ENCODE data around the gene IRGQ. TPM values are rescaled to one million over a fixed set of nuclear protein-coding genes. Genes with fewer than 3 reads are reported as not detected.

IRGQ gene
- total and polyA plus RNA-seq, 7 donors: 5.5 to 26.9 (median 21.5) TPM

DNA sequence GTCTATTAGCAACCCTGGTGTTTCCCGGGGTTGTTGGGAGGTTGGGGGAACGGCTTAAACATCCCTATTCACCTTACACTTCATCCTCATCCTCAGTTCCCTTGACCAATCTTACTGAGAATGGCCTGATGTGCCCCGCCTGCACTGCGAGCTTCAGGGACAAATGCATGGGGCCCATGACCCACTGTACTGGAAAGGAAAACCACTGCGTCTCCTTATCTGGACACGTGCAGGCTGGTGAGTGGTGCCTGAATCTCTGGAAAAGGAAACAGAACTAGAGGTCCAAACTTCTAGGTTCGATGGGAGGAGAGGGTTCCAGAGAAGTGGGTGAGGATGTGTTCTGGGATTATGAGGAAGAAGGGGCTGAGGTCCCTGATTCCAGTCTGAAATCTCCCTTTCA is 14.5 kb downstream of the IRGQ start:
- Histone ChIP-seq H3K9me3 (no peaks in the 10 kb centered on the region), H3K4me3 (peak overlapping the region; percentile 59), H3K27me3 (ENCODE audit: insufficient read depth in 3 of 3, low read length in 2 of 3) (no peaks in the 10 kb centered on the region), H3K27ac (no peak overlapping the region), H3K36me3 (ENCODE audit: insufficient read depth in 1 of 2, low read depth in 1 of 2) (no peaks in the 10 kb centered on the region), H3K4me1 (no peaks in the 10 kb centered on the region)
- 76 to 84% (median 76%) methylated on average over 7 of the region's 7 CpGs for WGBS, 3 donors
- intact Hi-C loops (cut with DNase I): no loop called here
- no peak for DNase-seq
- ATAC-seq: no peak
- TF ChIP-seq, protein P1, sequence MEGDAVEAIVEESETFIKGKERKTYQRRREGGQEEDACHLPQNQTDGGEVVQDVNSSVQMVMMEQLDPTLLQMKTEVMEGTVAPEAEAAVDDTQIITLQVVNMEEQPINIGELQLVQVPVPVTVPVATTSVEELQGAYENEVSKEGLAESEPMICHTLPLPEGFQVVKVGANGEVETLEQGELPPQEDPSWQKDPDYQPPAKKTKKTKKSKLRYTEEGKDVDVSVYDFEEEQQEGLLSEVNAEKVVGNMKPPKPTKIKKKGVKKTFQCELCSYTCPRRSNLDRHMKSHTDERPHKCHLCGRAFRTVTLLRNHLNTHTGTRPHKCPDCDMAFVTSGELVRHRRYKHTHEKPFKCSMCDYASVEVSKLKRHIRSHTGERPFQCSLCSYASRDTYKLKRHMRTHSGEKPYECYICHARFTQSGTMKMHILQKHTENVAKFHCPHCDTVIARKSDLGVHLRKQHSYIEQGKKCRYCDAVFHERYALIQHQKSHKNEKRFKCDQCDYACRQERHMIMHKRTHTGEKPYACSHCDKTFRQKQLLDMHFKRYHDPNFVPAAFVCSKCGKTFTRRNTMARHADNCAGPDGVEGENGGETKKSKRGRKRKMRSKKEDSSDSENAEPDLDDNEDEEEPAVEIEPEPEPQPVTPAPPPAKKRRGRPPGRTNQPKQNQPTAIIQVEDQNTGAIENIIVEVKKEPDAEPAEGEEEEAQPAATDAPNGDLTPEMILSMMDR (IDR thresholded peaks at IDR 0.05): no peak

DNA sequence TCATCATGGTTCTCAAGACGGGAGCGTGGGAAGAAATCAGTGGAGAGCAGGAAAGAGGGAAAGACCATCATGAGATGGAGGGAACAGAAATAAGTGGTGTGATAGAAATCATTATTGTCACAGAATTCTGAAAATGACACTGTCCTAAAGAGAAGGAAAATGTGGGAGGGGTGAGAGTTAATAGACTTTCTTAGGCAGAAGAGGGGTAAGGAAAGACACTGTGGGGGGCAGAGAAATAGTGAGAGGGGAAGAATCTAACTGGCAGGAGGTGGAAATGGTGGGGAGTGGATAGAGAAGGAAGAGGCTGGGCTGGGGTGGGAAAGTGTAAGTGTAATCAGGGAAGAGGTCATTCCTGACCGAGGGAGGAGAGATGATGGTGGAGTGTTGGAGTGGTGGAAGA is 17.1 kb downstream of the IRGQ start:
- 74 to 80% (median 79%) methylated on average over 3 of the region's 3 CpGs for WGBS, 3 donors
- intact Hi-C loops (cut with DNase I): loop anchor here in 1 of 2 donors (2.0 kb wide), 1 partner anchor 14 kb away; no protein-coding TSS in a partner anchor
- Histone ChIP-seq H3K9me3 (no peaks in the 10 kb centered on the region), H3K36me3 (ENCODE audit: insufficient read depth in 1 of 2, low read depth in 1 of 2) (peaks cover 0 to 5% of the 10 kb centered on the region in 2 donors), H3K27me3 (ENCODE audit: insufficient read depth in 3 of 3, low read length in 2 of 3) (no peaks in the 10 kb centered on the region), H3K4me3 (no peak overlapping the region), H3K27ac (no peak overlapping the region), H3K4me1 (peaks cover 12% of the 10 kb centered on the region)
- TF ChIP-seq, protein P1 (IDR thresholded peaks at IDR 0.05): no peak
- ATAC-seq: no peak
- no peak for DNase-seq

DNA sequence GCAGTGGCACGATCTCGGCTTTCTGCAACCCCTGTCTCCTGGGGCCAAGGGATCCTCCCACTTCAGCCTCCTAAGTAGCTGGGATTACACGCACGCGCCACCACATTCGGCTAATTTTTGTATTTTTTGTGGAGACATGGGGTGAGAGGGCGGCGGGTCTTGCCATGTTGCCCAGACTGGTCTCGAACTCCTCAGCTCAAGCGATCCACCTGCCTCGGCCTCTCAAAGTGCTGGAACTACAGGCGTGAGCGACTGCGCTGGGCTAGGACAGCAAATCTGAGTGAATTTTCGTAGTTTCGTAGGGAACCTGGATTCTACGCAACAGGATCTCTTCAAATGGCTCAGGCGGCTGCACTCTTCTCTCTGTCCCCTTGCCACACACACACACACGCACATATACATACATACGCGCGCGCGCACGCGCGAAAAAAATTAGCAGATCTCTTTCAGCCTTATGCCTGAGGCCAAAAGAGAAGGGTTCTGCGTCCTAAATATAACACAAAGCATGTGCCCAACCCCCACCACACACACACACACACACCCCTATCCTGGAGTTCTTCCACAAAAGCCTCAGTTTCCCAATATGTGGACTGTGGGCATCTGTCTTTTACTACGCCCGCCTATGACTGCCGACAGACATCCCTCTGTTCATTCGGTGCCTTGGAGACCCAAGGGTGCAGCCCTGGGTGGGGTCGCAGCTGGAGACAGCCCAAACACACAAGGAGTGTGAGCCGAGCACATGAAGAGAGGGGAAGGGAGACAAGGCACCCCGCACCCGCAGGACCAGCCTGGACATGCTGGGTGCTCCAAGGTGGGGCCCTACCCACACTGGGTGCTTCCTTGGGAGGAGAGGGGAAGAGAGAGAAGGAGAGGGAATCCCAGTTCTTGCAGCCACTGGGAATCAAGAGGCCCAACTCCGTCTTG is 19.7 kb downstream of the IRGQ start:
- Histone ChIP-seq H3K4me1 (peaks cover 12% of the 10 kb centered on the region), H3K9me3 (no peaks in the 10 kb centered on the region), H3K27ac (peak overlapping the region; percentile 86), H3K36me3 (ENCODE audit: insufficient read depth in 1 of 2, low read depth in 1 of 2) (peaks cover 0 to 26% of the 10 kb centered on the region in 2 donors), H3K4me3 (peak overlapping the region; percentile 97), H3K27me3 (ENCODE audit: insufficient read depth in 3 of 3, low read length in 2 of 3) (no peaks in the 10 kb centered on the region)
- TF ChIP-seq, protein P1 (IDR thresholded peaks at IDR 0.05): no peak
- ATAC-seq (peak in 3 of 4 donors; percentile 2 to 16 (median 7)), DNase-seq (no peak)
- WGBS, 3 donors: 60 to 70% (median 68%) methylated on average over 37 of the region's 37 CpGs
- intact Hi-C loops (cut with DNase I): loop anchor here in 1 of 2 donors (2.0 kb wide), 1 partner anchor 19 kb away; no protein-coding TSS in a partner anchor

DNA sequence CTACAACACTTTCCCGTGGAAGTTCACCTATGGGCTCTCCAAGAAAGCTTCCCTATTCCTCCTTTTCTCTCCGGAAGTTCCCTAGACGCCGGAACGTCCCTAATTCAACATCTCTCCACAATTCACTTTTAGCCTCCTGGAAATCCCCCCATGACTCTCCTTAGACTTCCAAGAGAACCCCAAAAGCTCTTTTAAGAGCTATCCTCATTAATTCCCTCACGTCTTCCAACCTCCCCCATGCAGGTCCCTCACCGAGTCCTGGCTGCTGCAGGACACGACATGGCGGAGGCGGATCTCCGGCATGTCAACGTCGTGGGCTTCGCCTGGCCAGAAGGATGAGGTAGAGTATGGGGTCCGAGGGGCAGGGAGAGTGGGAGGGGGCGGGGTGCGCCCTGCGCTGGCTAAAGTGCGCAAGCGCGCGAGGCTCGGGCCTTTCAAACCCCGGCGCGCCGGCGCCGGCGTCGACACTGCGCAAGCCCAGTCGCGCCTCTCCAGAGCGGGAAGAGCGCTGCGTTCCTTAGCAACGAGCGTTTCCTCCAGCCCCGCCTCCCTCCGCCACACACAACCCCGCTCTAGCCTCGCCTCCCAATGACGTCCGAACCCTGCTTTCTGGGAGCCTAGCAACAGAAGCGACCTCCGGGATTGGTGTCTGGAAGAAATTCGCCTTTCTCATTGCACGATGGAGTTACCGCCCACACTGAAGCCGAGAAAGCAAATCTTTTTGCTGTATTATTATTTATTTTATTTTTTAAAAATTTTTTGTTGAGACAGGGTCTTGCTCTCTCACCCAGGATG is 20.6 kb downstream of the IRGQ start, which contains the start of the genes PINLYP and XRCC1:
Gene PINLYP (plus strand): TSS at position 646 of the 795 bp plus-strand sequence. CDS start 1,391 bp downstream, outside the sequence.
Gene XRCC1 (minus strand): TSS at position 372 of the 795 bp plus-strand sequence. CDS start 69 bp downstream, at position 303.
- H3K4me3 ChIP-seq: peak within 1 kb of the TSS; percentile 97
- H3K27me3 ChIP-seq (ENCODE audit: insufficient read depth in 3 of 3, low read length in 2 of 3): no peaks in the 10 kb centered on the region
- TF ChIP-seq, protein P1 (IDR thresholded peaks at IDR 0.05): no peak
- DNase-seq (peak; percentile 98 to 99), ATAC-seq (peak; percentile 100)
- intact Hi-C loops (cut with DNase I): no loop called here
- H3K27ac ChIP-seq: peak within 1 kb of the TSS; percentile 86
- peaks cover 0 to 26% of the 10 kb centered on the region in 2 donors for H3K36me3 ChIP-seq (ENCODE audit: insufficient read depth in 1 of 2, low read depth in 1 of 2)
- H3K4me1 ChIP-seq: peaks cover 12% of the 10 kb centered on the region
- H3K9me3 ChIP-seq: no peaks in the 10 kb centered on the region
- WGBS, 3 donors: 0% methylated on average over 42 to 51 of the region's 51 CpGs

Measured in psoas muscle (tissue), 8 donors.